ENCODE measurements around the gene ZSCAN2.

- TF ChIP-seq NFRKB (IDR thresholded peaks at IDR 0.05) (no peak), CTBP1 (IDR thresholded peaks at IDR 0.05; ENCODE audit: borderline replicate concordance) (no peak), ZNF384 (IDR thresholded peaks at IDR 0.05) (no peak), ELF4 (IDR thresholded peaks at IDR 0.05) (no peak), FOXM1 (IDR thresholded peaks at IDR 0.05; ENCODE audit: borderline replicate concordance) (no peak), FOXA1 (IDR thresholded peaks at IDR 0.05) (no peak), BHLHE40 (IDR thresholded peaks at IDR 0.05; ENCODE audit: borderline replicate concordance) (no peak), SP1 (IDR thresholded peaks at IDR 0.05) (no peak), HDGF (IDR thresholded peaks at IDR 0.05; ENCODE audit: borderline replicate concordance) (no peak), TARDBP (IDR thresholded peaks at IDR 0.05) (no peak), FOXK2 (IDR thresholded peaks at IDR 0.05) (no peak), SUZ12 (IDR thresholded peaks at IDR 0.05) (no peak), PKNOX1 (IDR thresholded peaks at IDR 0.05) (no peak), ARNT (IDR thresholded peaks at IDR 0.05) (no peak)
Measured at GRCh38 chr15:84629033-84629432, 28.2 kb downstream of the ZSCAN2 start.
